GM18505 (cell line): ENCODE data around the gene CRYBG3.
"Not testable (repeated sequence)": the region's sequence is repeated elsewhere in the genome, so short reads cannot be mapped to it uniquely, and the experiment has no call there.

Experiments used
- ATAC-seq: cut with Tn5 transposase; IDR thresholded peaks from one replicate; pipeline ENCODE4 v1.9.1; 2021; ENCODE audit not compliant: unreplicated experiment
- POLR2A ChIP-seq: IDR thresholded peaks from 4 replicates; pipeline ENCODE4 v1.6.1; 2011; ENCODE audit warnings: borderline replicate concordance; ENCODE audit not compliant: insufficient read depth, insufficient read length; ENCODE audit errors: extremely low read depth

CRYBG3 gene

DNA sequence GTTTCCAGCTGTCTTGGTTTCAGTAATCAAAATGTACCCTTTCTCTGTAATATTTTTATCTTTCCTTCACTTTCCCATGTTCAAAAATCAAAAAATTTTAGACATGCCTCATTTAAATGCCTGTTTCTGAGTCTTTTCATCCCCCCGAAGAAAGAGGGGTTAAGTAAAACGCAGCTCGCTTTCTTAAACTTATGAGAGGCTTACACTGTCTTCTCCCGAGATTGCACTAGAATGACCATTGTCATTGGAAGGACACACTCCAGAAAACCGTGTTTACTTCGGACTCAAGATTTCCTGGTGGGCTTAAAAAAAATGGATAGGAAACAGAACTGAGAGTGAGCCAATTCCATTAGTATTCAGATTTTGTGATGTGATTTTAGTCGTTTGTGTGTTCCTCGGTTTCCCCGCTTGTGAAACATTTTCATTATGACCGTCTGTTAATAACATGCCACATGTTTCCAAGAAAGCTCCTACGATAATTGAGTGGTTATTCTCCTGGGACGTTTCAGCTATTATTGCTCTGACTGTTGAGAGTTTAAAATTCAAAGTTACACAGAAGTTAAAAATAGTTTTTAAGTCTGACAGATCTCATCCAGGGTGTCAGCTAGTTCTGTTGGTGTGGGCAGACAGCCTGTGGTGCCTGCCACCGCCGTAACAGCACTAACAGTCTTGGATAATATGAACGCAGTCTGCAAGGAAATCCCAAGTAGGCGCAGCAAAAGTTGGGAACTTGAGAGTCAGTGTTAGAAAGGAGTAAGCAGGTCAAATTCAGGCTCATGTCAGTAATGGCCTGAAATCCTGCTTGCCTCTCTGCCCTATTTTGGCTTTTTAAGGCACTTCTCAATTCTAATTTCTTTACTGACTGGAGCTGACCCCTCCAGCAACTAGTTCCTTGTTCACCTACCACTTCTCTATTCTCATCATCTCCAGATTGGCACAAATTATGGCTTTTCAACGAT lies 1.5 kb downstream of the CRYBG3 start:
- TF ChIP-seq POLR2A = no peak
- ATAC-seq = no peak

DNA sequence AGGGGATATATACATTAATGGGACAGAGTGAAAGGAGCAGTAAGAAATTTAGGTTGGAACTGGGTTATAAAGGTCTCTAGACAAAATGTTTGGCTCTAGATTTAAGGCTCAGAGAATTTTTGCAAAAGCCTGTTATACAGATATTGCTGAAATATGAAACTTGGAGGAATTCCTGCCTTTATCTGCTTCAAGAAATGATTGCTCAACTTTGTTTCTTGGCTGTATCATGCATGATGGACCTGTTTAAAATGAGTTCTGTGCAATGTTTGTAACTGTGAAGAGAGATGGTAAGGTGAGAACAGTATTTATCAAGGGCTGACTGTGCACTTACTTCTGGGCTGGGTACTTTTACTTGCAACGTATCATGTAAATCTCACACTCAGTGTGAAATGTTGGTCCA lies 3.3 kb downstream of the CRYBG3 start:
- no peak for ATAC-seq
- no peak for TF ChIP-seq POLR2A

DNA sequence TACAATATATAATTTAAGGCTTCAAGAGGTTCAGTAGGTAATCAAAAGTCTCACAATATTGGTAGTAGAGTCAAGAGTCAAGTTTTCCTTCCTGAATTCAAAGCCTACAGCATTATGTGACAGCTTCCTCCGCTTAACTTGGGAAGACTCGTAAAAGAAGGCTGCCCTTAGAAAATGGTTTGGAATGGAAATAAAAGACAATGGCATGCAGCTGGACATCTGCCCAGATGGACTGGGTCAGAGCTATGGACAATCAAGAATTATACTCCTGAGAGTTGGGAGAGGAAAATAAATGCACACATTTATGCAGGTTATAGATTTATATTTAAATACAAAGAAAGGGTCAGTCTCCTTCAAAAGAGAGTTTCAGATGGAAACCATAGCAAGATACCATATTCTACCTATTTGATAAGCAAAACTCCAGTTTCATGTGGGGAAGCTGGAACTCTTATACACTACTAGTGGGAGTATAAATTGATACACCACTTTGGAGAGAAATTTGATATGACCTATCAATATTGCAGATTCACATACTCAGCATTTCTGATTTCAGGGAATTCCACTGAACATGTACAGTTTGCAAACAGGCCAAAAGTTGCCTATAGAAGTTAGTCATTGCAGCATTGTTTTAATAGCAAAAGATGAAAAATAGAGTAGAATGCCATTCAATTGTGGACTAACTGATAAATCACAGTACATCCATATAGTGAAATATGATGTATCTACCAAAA lies 6.1 kb downstream of the CRYBG3 start:
- TF ChIP-seq POLR2A = no peak
- ATAC-seq = no peak

DNA sequence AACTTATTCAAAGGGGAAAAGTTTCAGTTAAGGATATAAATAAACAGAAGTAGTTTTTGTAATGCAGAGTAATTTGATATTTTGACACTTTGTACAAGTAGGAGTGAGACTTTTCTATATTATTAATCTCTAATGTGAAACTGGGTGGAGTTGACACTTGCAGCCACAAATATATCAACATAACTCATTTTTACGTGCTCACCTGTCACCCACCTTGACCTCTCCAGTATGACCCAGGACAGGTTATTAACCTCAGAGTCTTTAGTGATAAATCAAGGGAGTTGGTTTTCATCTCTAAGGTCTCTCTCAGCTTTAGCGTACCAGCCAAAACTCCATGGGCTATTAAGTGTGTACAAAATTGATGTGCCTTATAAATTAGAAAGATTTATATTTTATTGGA lies 7.4 kb downstream of the CRYBG3 start:
- TF ChIP-seq POLR2A = no peak
- ATAC-seq = no peak

DNA sequence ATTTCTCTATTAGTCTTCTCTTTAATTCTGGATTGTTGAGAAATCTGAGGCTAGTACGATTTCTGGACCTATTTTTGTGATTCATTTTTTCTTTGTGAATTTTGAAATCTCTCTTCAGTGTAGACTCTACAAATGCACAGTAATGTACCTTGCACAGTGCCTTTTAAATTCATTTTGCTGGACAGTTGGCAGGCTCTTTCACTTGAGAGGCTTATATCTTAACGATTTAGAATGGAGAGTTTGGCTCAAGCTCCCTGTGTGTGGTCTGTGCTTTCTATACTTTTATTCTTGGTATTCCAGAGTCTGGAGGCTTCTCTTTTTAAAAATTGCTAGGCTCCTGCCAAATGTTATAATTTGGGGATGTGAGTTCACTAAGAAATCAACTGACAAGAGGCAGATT lies 8.8 kb downstream of the CRYBG3 start:
- no peak for TF ChIP-seq POLR2A
- ATAC-seq = no peak

DNA sequence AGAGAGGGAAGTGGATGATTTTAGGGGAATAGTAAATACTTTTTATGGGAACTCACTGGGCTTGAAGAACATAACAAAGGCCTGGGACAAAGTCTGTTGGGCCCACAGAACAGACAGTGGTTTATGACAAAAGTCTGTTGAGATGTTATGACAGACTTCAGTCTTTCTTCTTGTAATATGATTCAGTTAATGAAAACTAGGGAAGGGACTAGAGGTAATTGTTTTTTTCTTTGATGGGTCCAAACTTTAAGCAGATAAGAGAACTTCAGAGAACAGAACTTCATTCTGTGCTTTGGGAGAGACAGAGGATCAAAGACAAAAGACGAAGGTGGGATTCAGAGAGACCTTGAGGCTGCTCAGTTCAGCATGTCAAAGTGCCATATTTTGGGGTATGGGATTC lies 9.3 kb downstream of the CRYBG3 start:
- ATAC-seq = no peak
- TF ChIP-seq POLR2A = no peak

DNA sequence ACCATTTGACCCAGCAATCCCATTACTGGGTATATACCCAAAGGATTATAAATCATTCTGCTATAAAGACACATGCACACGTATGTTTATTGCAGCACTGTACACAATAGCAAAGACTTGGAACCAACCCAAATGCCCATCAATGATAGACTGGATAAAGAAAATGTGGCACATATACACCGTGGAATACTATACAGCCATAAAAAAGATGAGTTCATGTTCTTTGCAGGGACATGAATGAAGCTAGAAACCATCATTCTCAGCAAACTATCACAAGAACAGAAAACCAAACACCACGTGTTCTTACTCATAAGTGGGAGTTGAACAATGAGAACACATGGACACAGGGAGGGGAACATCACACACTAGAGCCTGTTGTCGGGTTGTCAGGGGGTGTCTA lies 11.4 kb downstream of the CRYBG3 start:
- not testable (repeated sequence) for ATAC-seq

DNA sequence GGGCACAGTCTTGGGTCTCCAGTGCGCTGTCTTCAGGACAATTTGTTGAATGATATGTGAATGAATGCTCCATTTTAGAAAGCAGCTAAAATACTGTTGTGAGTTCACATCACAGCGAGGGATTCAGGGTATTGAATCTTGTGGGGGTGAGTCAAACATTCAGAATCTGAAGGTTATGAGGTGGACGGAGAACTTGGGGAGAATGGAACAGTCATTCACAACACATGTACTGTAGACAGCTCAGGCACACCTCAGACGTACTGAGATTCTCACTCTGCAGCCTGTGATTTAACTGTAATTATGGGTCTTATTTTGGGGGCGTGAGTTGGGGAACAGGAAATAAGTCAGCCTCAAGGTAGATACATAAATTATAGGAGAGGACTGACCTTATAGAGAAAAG lies 13.9 kb downstream of the CRYBG3 start:
- TF ChIP-seq POLR2A = no peak
- no peak for ATAC-seq

DNA sequence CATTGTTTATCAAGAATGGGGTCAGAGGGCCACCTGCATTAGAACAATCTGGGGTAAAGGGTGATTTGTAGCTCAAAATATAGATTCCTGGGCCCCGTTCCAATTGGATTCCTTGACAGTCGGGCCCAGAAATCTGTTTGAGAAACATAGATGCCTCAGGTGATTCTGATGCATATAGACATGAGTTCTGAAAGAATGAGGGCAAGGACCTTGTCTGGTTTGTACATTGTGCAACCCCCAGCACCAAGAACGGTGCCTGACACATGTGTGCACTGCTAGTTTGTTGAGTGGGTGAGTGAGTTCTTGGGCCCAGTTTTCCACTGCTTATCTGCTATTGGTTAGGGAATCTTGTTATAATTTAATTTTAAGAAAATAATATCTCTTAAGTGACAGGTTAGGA lies 16.6 kb downstream of the CRYBG3 start:
- no peak for ATAC-seq
- TF ChIP-seq POLR2A = no peak

DNA sequence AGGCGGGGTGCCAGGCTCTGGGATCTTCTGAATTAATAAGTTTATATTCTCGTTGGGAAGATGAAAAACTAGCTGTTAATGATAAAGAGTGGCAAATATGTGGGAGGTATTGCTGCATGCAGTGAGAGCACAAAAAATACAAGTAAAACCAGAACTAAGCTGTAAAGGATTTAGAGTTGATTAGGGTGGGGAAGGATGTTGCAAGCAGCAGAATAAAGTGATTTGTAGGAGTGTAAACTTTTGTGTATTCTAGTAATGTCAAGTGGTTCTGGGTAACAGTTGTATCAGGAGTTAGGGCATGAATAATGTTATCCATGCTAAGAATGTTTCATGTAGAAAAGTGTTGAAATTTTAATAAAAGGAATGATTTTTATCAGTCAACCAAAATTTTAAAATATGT lies 18.1 kb downstream of the CRYBG3 start:
- no peak for ATAC-seq
- no peak for TF ChIP-seq POLR2A

DNA sequence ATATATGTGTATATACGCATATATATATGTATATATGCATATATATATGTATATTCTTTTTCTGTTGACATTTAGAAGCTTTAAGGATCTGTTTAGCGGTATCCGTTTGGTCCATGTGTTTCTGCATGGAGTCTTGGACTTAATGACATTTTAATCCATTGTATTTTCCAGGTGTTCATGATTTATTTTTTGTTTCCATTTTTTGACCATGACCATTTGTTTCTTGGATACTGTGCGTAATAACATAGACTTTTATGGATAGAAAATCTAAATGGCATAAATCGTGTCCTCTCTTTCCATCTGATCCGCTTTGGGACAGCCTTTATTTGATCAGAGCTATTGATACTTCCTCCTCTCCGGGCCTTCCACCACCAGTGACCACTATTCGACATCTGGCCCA lies 19.5 kb downstream of the CRYBG3 start:
- no peak for ATAC-seq
- TF ChIP-seq POLR2A = no peak

DNA sequence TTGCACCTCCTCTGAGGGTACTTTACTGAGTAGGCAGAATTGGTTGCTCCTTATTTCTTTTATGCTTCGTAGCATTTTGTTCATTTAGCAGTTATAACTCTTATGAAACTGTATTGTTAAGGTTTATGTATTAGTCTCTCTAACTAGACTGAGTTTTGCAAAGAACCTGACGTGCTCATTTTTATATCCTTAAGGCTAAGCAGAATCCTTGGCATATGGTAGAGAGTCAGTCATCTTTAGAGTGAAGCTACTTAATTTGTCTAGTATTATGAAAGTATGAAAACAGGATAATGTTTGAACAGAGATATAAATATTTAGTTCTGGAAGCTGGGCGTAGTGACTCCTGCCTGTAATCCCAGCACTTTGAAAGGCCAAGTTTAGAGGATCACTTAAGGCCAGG lies 20.1 kb downstream of the CRYBG3 start:
- TF ChIP-seq POLR2A = no peak
- no peak for ATAC-seq

DNA sequence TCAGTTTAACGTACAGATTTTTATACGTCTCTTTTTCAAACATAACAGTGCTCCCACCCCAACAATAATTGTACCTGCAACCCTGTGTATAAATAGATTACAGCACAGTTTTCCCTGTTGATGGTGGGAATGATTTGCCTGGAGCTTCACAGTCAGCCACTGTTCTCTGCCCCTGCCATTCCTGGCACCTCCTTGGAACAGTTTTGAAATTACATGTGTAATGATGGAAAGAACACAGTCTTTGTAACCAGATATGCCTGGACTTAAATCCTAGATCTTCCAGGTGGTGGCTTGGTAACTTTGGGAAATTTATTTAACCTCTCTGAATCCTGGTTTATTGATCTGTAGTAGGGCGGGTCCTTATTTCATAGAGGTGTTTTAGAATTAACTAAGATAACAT lies 27.0 kb downstream of the CRYBG3 start:
- no peak for ATAC-seq
- TF ChIP-seq POLR2A = no peak

DNA sequence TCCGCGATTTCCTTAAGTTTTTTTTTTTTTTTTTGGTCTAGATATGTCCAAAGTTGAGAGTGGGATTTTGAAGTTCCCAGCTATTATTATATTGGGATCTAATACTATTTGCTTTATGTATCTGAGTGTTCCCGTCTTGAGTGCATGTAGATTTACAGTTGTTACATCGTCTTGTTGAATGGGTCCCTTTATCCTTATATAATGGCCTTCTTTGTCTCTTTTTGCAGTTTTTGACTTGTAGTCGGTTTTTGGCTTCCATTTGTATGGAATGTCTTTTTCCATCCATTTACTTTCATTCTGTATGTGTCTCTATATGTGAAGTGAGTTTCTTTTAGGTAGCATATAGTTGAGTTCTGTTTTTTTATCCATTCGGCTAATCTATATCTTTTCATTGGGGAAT lies 35.6 kb downstream of the CRYBG3 start:
- ATAC-seq = no peak

More for the DNA sequence above, 35.6 kb downstream of the CRYBG3 start:
- TF ChIP-seq POLR2A = no peak
